NCI-H1048 (cell line): ENCODE data around the gene SLC41A3.
"Not testable (repeated sequence)": the region's sequence is repeated elsewhere in the genome, so short reads cannot be mapped to it uniquely, and the experiment has no call there.

ENCODE experiments used
- DNase-seq: peaks from one replicate; lab custom pipeline; 2025; lab: John Stamatoyannopoulos, UW

Gene SLC41A3

GRCh38 chr3:126002189-126002588, 81.7 kb downstream of the SLC41A3 start:
- no peak for DNase-seq

- not testable (repeated sequence) for DNase-seq
Observed at GRCh38 chr3:125996751-125997150, 87.2 kb downstream of the SLC41A3 start.

- no peak for DNase-seq
Observed at GRCh38 chr3:125990253-125990970, 93.5 kb downstream of the SLC41A3 start.

GRCh38 chr3:125984951-125985350, 99.0 kb downstream of the SLC41A3 start:
- DNase-seq, result not testable (repeated sequence)

DNA sequence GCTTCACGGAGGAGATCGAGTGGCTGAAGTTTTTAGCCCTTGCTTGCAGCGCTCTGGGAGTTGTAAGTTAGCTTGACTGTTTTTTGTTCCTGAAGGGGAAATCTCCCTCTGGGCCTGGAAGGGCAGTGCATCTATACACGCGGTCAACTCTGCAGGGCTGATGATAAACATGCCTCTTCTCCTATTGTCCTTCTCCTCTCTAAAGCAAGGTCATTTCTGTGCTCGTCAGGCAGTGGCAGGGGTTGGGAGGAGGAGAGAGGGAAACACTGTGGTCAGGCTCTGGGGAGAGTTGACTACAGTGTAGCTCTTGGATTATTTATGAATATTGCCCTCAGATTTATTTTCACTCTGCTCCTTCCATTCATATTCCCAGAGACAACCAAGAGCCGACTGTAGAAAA, 106.8 kb downstream of the SLC41A3 start:
- not testable (repeated sequence) for DNase-seq

DNA sequence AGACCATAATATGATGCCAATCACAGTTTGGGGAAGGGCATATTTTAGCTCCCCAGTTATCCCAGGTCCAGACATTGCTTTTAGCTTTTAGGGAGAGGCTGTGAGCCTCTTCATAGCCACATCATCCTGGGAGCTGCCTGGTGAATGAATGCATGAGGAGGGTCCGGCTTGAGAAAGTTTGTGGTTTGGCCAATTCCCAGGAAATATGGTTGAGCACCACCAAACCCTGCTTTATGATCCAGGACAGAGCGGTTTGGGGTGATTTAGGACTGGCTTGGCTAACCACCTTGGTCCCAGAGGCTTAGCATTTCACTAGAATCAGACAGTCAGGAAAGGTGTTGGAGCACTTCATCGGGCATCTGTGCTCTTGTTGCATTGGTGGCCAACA, 107.9 kb downstream of the SLC41A3 start:
- not testable (repeated sequence) for DNase-seq

DNA sequence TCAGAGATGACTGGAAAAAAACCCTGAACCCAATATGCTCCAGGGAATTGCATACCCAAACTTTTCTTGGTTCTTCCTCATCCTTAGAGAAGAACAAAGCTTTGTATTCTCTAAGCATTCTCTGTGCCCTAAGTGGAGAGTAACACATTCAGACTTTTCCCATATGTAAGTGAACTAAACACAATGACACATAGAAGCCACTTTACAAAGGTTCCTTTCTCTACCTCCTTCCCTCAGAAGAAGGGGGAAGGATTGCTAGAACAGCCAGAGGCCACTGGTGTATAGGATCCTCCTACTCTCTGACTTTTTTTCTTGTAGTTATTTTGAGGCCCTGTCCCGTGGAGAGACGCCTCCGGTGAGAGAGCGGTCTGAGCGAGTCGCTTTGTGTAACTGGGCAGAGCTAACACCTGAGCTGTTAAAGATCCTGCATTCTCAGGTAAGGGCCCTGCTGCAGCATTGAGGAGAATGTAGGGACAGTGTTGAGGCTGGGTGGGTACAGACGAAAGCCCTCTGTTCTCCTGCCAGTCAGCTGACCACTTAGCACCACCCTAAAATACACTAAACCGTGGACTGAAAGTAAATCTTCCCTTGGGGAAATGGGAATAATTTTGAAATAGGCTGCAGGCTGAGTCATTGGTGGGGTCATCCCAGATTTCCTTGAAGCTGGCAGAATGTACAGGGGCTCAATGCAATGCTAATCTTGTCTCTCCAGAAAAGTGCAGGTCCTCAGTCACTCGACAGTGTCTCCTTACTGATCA, 108.5 kb downstream of the SLC41A3 start:
- DNase-seq, result not testable (repeated sequence)

DNA sequence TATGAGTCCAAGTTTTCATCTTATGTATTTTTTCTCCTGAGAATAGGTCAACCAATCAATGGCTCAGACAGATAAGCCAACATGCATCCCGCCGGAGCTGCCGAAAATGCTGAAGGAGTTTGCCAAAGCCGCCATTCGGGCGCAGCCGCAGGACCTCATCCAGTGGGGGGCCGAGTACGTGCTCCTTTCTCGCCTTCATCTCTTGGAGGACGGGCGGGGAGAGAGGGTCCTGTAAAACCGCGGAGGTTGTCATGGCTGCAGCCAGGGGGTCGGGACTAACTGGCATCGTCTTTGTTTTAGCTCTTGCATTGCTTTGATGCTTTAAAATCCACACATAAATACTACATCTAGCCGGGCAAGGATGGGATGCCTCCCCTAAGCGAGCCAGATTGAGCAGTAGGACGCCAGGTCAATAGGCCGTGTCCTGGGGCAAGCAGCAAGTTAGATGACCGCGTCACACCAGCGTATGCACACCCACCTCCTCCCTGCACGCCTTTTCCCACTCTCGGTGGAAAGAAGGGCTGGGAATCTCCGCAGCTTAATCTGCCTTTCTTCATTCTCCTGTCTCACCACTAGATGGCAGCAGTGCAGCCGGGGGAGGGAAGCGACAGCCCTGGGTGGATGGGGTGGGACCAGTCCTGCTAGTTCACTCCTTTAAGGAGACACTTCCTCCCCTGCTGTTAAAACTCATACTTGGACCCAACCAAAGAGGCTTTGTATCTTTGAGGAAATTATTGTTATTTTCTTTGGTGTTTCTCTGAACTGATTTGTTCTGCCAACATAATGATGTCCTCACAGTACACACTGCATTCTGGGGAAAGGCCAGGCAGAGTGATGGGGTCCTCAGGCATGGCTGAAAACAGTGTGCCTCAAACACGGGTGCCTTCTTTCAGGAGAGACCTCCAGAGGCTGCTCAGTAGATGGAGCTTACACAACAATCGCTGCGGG, 111.7 kb downstream of the SLC41A3 start:
- DNase-seq, result not testable (repeated sequence)

GRCh38 chr3:125968701-125969592, 115.0 kb downstream of the SLC41A3 start, which contains the start of gene ROPN1B:
Gene ROPN1B, plus strand, starts transcription at chr3:125969178. Its CDS starts 2,877 bp downstream, at chr3:125972055.
- not testable (repeated sequence) for DNase-seq

- DNase-seq, result not testable (repeated sequence)
Observed at GRCh38 chr3:125968121-125968520, 115.8 kb downstream of the SLC41A3 start.

- no peak for DNase-seq
Observed at GRCh38 chr3:125967156-125967555, 116.8 kb downstream of the SLC41A3 start.

GRCh38 chr3:125965505-125965904, 118.4 kb downstream of the SLC41A3 start:
- no peak for DNase-seq

- not testable (repeated sequence) for DNase-seq
Observed at GRCh38 chr3:125963834-125964233, 120.1 kb downstream of the SLC41A3 start.

DNA sequence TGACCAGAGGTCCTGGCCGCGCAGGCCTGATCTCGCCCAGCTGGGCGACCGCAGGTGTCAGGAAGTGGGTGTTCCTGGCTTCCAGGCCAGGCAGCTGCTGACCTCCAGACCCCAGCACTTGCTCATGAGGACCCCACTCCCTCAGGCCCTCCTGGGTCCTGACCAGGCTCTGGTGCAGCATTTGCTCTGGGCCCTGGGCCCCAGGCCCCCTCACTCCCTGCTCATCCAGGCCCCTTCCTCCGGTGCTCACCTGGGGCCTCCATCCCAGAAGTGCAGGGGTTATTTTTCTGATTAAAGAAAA, 122.7 kb downstream of the SLC41A3 start:
- DNase-seq, result no peak

GRCh38 chr3:125960456-125961288, 123.3 kb downstream of the SLC41A3 start:
- no peak for DNase-seq

- no peak for DNase-seq
Observed at GRCh38 chr3:125960066-125960424, 123.9 kb downstream of the SLC41A3 start.

- DNase-seq, result no peak
Observed at GRCh38 chr3:125959317-125960065, 124.4 kb downstream of the SLC41A3 start.

GRCh38 chr3:125958511-125959316, 125.2 kb downstream of the SLC41A3 start:
- DNase-seq, result no peak
